Activated CD4-positive, alpha-beta T cell treated with anti-CD3 and anti-CD28 coated beads, Interleukin-2, amount 50 U/mL, for 24 hours (primary cell): ENCODE data around the gene WNT7A.
A peak's percentile ranks its signal among the peaks of the same experiment; 100 is the strongest.
"Not testable (repeated sequence)": the region's sequence is repeated elsewhere in the genome, so short reads cannot be mapped to it uniquely, and the experiment has no call there.

ENCODE experiments used
- DNase-seq, 2 donors: peaks; one replicate each; pipeline ENCODE4 v3.0.0-alpha.2; 2020; ENCODE audit warnings: low read depth in 1 of 2, low spot score in 1 of 2

Gene WNT7A

GRCh38 chr3:13866041-13866965 is 13.6 kb downstream of the WNT7A start:
- DNase-seq: peak in 1 of 2 donors; percentile 7

GRCh38 chr3:13865581-13865980 is 14.3 kb downstream of the WNT7A start:
- no peak for DNase-seq

- no peak for DNase-seq
Observed at GRCh38 chr3:13865106-13865505, 14.8 kb downstream of the WNT7A start.

GRCh38 chr3:13863965-13864595 is 15.8 kb downstream of the WNT7A start:
- no peak for DNase-seq

- DNase-seq: no peak
Observed at GRCh38 chr3:13863382-13863952, 16.4 kb downstream of the WNT7A start.

- DNase-seq: no peak
Observed at GRCh38 chr3:13861461-13861860, 18.4 kb downstream of the WNT7A start.

- no peak for DNase-seq
Observed at GRCh38 chr3:13860001-13860400, 19.9 kb downstream of the WNT7A start.

- no peak for DNase-seq
Observed at GRCh38 chr3:13858768-13859520, 20.9 kb downstream of the WNT7A start.

- DNase-seq: no peak
Observed at GRCh38 chr3:13857702-13858380, 22.0 kb downstream of the WNT7A start.

GRCh38 chr3:13856628-13857027 is 23.2 kb downstream of the WNT7A start:
- not testable (repeated sequence) for DNase-seq

GRCh38 chr3:13856006-13856405 is 23.9 kb downstream of the WNT7A start:
- no peak for DNase-seq

GRCh38 chr3:13854492-13854891 is 25.4 kb downstream of the WNT7A start:
- DNase-seq: no peak

GRCh38 chr3:13853978-13854296 is 25.9 kb downstream of the WNT7A start:
- no peak for DNase-seq

GRCh38 chr3:13853256-13853977 is 26.5 kb downstream of the WNT7A start:
- DNase-seq: no peak

- DNase-seq: no peak
Observed at GRCh38 chr3:13852638-13853009, 27.2 kb downstream of the WNT7A start.

- DNase-seq: no peak
Observed at GRCh38 chr3:13851997-13852637, 27.8 kb downstream of the WNT7A start.

GRCh38 chr3:13851091-13851849 is 28.6 kb downstream of the WNT7A start:
- DNase-seq: no peak

- DNase-seq: no peak
Observed at GRCh38 chr3:13850161-13850945, 29.5 kb downstream of the WNT7A start.
